BE2C (cell line): ENCODE results near the gene CXCL6.

Experiments used
- DNase-seq: peaks from one replicate; pipeline ENCODE4 v3.0.0-alpha.2; 2020
- H3K27me3 ChIP-seq: fragments of 250-450 bp; sonication (Bioruptor Pico); 2 replicates; pipeline ENCODE4 v1.5.1; 2020; ENCODE audit warnings: mild to moderate bottlenecking
- H3K36me3 ChIP-seq: fragments of 250-450 bp; sonication (Bioruptor Pico); 2 replicates; pipeline ENCODE4 v1.5.1; 2020; ENCODE audit warnings: mild to moderate bottlenecking
- H3K4me1 ChIP-seq: fragments of 250-450 bp; sonication (Bioruptor Pico); 2 replicates; pipeline ENCODE4 v1.5.1; 2020
- H3K4me3 ChIP-seq: 2 replicates; pipeline ENCODE4 v1.5.1; 2011; ENCODE audit warnings: low read depth, low read length
- H3K9me3 ChIP-seq: fragments of 250-450 bp; sonication (Bioruptor Pico); 2 replicates; pipeline ENCODE4 v1.5.1; 2020
- TF ChIP-seq, protein P1 (sequence below): IDR thresholded peaks from 2 replicates; pipeline ENCODE4 v1.5.1; 2012; ENCODE audit warnings: mild to moderate bottlenecking, low read depth, low read length

Gene CXCL6

DNA sequence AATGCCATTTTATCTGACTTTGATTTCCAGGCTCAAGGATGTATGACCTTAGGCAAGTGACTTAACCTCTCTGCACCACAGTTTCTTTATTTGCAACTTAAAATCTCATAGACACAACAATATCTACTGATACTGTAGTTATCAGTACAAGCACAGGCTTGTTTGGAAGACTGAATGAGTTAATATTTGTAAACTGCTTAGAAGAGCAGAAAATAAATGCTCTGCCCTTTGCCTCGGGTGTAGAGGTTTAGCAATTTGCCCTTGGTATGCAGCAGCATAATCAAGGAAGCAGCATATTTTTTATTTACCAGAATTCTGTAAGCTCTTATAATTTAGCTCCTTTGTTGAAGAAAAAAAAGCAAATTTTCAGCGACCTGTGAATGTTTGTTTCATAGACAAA is 29.8 kb downstream of the CXCL6 start:
- TF ChIP-seq, protein P1, sequence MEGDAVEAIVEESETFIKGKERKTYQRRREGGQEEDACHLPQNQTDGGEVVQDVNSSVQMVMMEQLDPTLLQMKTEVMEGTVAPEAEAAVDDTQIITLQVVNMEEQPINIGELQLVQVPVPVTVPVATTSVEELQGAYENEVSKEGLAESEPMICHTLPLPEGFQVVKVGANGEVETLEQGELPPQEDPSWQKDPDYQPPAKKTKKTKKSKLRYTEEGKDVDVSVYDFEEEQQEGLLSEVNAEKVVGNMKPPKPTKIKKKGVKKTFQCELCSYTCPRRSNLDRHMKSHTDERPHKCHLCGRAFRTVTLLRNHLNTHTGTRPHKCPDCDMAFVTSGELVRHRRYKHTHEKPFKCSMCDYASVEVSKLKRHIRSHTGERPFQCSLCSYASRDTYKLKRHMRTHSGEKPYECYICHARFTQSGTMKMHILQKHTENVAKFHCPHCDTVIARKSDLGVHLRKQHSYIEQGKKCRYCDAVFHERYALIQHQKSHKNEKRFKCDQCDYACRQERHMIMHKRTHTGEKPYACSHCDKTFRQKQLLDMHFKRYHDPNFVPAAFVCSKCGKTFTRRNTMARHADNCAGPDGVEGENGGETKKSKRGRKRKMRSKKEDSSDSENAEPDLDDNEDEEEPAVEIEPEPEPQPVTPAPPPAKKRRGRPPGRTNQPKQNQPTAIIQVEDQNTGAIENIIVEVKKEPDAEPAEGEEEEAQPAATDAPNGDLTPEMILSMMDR, result no peak
- Histone ChIP-seq H3K4me1 (no peaks in the 10 kb centered on the region), H3K36me3 (no peaks in the 10 kb centered on the region), H3K27me3 (peaks cover 18% of the 10 kb centered on the region), H3K4me3 (no peak overlapping the region), H3K9me3 (no peaks in the 10 kb centered on the region)
- DNase-seq, result no peak

DNA sequence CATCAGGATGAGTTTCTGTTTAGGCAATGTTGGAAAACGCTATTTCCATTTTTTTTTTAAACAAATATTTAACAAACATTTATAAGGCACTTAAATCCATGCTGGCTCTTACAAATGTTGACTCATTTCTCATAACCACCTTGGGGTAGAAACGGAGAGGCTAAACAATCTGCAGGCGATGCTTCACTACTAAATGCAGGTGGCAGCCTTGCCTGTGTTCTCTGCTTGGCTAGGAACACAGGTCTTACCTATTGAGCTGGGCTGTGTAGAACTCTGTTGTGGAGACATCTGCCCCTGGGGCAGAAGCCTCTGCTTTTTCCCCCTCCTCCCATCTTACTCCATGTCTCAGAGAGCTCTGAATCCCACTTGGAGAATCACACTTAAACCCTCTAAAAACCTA is 31.3 kb downstream of the CXCL6 start:
- no peak for DNase-seq
- Histone ChIP-seq H3K4me1 (no peaks in the 10 kb centered on the region), H3K9me3 (no peaks in the 10 kb centered on the region), H3K4me3 (no peak overlapping the region), H3K36me3 (no peaks in the 10 kb centered on the region), H3K27me3 (peaks cover 18% of the 10 kb centered on the region)
- TF ChIP-seq, protein P1, result no peak

- DNase-seq, result no peak
- Histone ChIP-seq H3K4me1 (no peaks in the 10 kb centered on the region), H3K36me3 (no peaks in the 10 kb centered on the region), H3K4me3 (no peak overlapping the region), H3K27me3 (peaks cover 18% of the 10 kb centered on the region), H3K9me3 (no peaks in the 10 kb centered on the region)
- TF ChIP-seq, protein P1, result no peak
These were observed 32.0 kb downstream of the CXCL6 start for GRCh38 chr4:73868206-73869129.

GRCh38 chr4:73869130-73870055 is 32.9 kb downstream of the CXCL6 start, which contains the start of gene CXCL1:
TSS of gene CXCL1 (plus strand) at chr4:73869393. CDS start at chr4:73869471, 78 bp downstream.
- Histone ChIP-seq H3K4me1 (no peaks in the 10 kb centered on the region), H3K36me3 (no peaks in the 10 kb centered on the region), H3K9me3 (no peaks in the 10 kb centered on the region), H3K4me3 (no peak within 1 kb of the TSS), H3K27me3 (peaks cover 18% of the 10 kb centered on the region)
- TF ChIP-seq, protein P1, result no peak
- DNase-seq, result no peak

GRCh38 chr4:73870260-73870659 is 33.8 kb downstream of the CXCL6 start:
- Histone ChIP-seq H3K4me1 (no peaks in the 10 kb centered on the region), H3K36me3 (no peaks in the 10 kb centered on the region), H3K27me3 (peaks cover 18% of the 10 kb centered on the region), H3K4me3 (no peak overlapping the region), H3K9me3 (no peaks in the 10 kb centered on the region)
- DNase-seq, result no peak
- TF ChIP-seq, protein P1, result no peak
